A549 (cell line): ENCODE data around the gene FAM131B. TPM values are rescaled to one million over a fixed set of nuclear protein-coding genes. Genes with fewer than 3 reads are reported as not detected.

ENCODE experiments used
- ATAC-seq, 2 experiments: fragments of 200-7000 bp in 1 of 2; fragments of >200 bp in 1 of 2; cut with Nextera tagmentation in 1 of 2; cut with Tn5 transposase in 1 of 2; 3 replicates each; pipeline versions ENCODE4 v1.8.0 to v1.9.1; 2018 to 2020; ENCODE audit warnings: mild to moderate bottlenecking in 1 of 2, moderate library complexity in 1 of 2
- CTCF ChIA-PET: fragments of 300-600 bp; sonication (Branson Sonifier 250); formaldehyde crosslinking; extraction: SDS; loops from one replicate; lab custom pipeline; 2021; ENCODE audit warnings: antibody characterized with exemption, inconsistent platforms; lab: Yijun Ruan, JAX
- POLR2A ChIA-PET: fragments of 350-600 bp; formaldehyde crosslinking; extraction: SDS; loops from one replicate; lab custom pipeline; 2021; ENCODE audit warnings: antibody characterized with exemption, inconsistent platforms; lab: Yijun Ruan, JAX
- DNase-seq, 2 experiments: peaks; one replicate each; pipeline versions ENCODE4 v3.0.0 to v3.0.0-alpha.2; 2011 to 2016; ENCODE audit warnings: low read depth in 1 of 2, low spot score in 1 of 2
- FAIRE-seq: peaks from 2 replicates; lab custom pipeline; 2011; peaks lifted over from hg19 to GRCh38; lab: Jason Lieb, UNC
- H3K27ac ChIP-seq, 2 experiments: fragments of >200 bp; sonication (Bioruptor Twin); formaldehyde crosslinking; 3 replicates each; pipeline ENCODE4 v1.5.1; 2016 to 2017
- H3K4me1 ChIP-seq: fragments of >200 bp; sonication (Bioruptor Twin); formaldehyde crosslinking; 3 replicates; pipeline ENCODE4 v1.6.1; 2016
- H3K4me2 ChIP-seq: fragments of >200 bp; sonication (Bioruptor Twin); formaldehyde crosslinking; 3 replicates; pipeline ENCODE4 v1.6.1; 2016
- H3K4me3 ChIP-seq: fragments of >200 bp; sonication (Bioruptor Twin); formaldehyde crosslinking; 3 replicates; pipeline ENCODE4 v1.5.1; 2016
- H3K9me3 ChIP-seq: fragments of >200 bp; sonication (Bioruptor Twin); formaldehyde crosslinking; 3 replicates; pipeline ENCODE4 v1.6.1; 2016
- ATOH8 ChIP-seq: fragments of 250-450 bp; sonication (Bioruptor Pico); IDR thresholded peaks from 2 replicates; pipeline ENCODE4 v1.5.0; 2020; ENCODE audit warnings: low read depth, mild to moderate bottlenecking, moderate library complexity
- CBX2 ChIP-seq: fragments of 200-600 bp; sonication (generic); IDR thresholded peaks from 2 replicates; pipeline ENCODE4 v1.6.1; 2016; ENCODE audit warnings: low read depth, mild to moderate bottlenecking, borderline replicate concordance
- CBX8 ChIP-seq: fragments of 200-600 bp; sonication (generic); IDR thresholded peaks from 2 replicates; pipeline ENCODE4 v1.6.1; 2016
- CEBPB ChIP-seq, 2 experiments: fragments of >200 bp in 1 of 2; sonication (Bioruptor Twin) in 1 of 2; formaldehyde crosslinking in 1 of 2; IDR thresholded peaks; 2 replicates each; pipeline ENCODE4 v1.6.1; 2012 to 2016
- CHD2 ChIP-seq: fragments of 150-350 bp; IDR thresholded peaks from 2 replicates; pipeline ENCODE4 v1.6.1; 2014; ENCODE audit warnings: low read length; ENCODE audit not compliant: partially characterized antibody
- ELK1 ChIP-seq: fragments of 150-350 bp; IDR thresholded peaks from 2 replicates; pipeline ENCODE4 v1.6.1; 2014; ENCODE audit warnings: low read depth, mild to moderate bottlenecking, low read length
- EP300 ChIP-seq, 2 experiments: fragments of >200 bp; sonication (Bioruptor Twin); formaldehyde crosslinking; IDR thresholded peaks; 2 replicates in 1 of 2; 3 replicates in 1 of 2; pipeline ENCODE4 v1.6.1; 2016 to 2017
- FOXS1 ChIP-seq: fragments of 250-450 bp; sonication (Bioruptor Pico); IDR thresholded peaks from 2 replicates; pipeline ENCODE4 v1.5.0; 2020; ENCODE audit warnings: mild to moderate bottlenecking, moderate library complexity
- GATA3 ChIP-seq: IDR thresholded peaks from 2 replicates; pipeline ENCODE4 v1.6.1; 2012; ENCODE audit warnings: borderline replicate concordance
- HMGXB4 ChIP-seq: fragments of 250-450 bp; sonication (Bioruptor Pico); IDR thresholded peaks from 2 replicates; pipeline ENCODE4 v1.5.0; 2021; ENCODE audit warnings: mild to moderate bottlenecking, moderate library complexity, borderline replicate concordance
- KDM5A ChIP-seq: fragments of 200-600 bp; sonication (generic); IDR thresholded peaks from 2 replicates; pipeline ENCODE4 v1.6.1; 2016; ENCODE audit warnings: antibody characterized with exemption, mild to moderate bottlenecking
- MAFK ChIP-seq: fragments of 450-650 bp; IDR thresholded peaks from 2 replicates; pipeline ENCODE4 v1.6.1; 2014; ENCODE audit not compliant: partially characterized antibody
- MYC ChIP-seq: IDR thresholded peaks from 2 replicates; pipeline ENCODE4 v1.6.1; 2012; ENCODE audit warnings: mild to moderate bottlenecking, inconsistent platforms, low read length, improper control_type of control experiment, borderline replicate concordance
- NFE2L2 ChIP-seq: fragments of 150-350 bp; conservative IDR thresholded peaks from 2 replicates; pipeline ENCODE4 v1.6.1; 2014; ENCODE audit warnings: low read length
- NPAS2 ChIP-seq: fragments of 250-450 bp; sonication (Bioruptor Pico); IDR thresholded peaks from 2 replicates; pipeline ENCODE4 v1.8.0; 2022; ENCODE audit warnings: mild to moderate bottlenecking, moderate library complexity, borderline replicate concordance
- NR3C1 ChIP-seq: fragments of >200 bp; sonication (Bioruptor Twin); formaldehyde crosslinking; IDR thresholded peaks from 3 replicates; pipeline ENCODE4 v1.6.1; 2017
- POLR2A ChIP-seq: IDR thresholded peaks from 2 replicates; pipeline ENCODE4 v1.6.1; 2012; ENCODE audit warnings: mild to moderate bottlenecking, low read length
- POLR2AphosphoS2 ChIP-seq: conservative IDR thresholded peaks from 2 replicates; pipeline ENCODE4 v1.6.1; 2012; ENCODE audit warnings: low read length, improper control_type of control experiment, inconsistent platforms
- SMC3 ChIP-seq: fragments of >200 bp; sonication (Bioruptor Twin); formaldehyde crosslinking; IDR thresholded peaks from 3 replicates; pipeline ENCODE4 v1.6.1; 2018; ENCODE audit warnings: inconsistent platforms
- TP53 ChIP-seq: fragments of 250-450 bp; sonication (Bioruptor Pico); IDR thresholded peaks from 2 replicates; pipeline ENCODE4 v1.5.0; 2021; ENCODE audit warnings: mild to moderate bottlenecking, moderate library complexity
- ZNF302 ChIP-seq: fragments of 250-450 bp; sonication (Bioruptor Pico); IDR thresholded peaks from 2 replicates; pipeline ENCODE4 v1.9.0; 2021; ENCODE audit warnings: inconsistent platforms, mild to moderate bottlenecking, moderate library complexity
- WGBS: methylation state at CpG from one replicate; pipeline ENCODE4 v1.1.6; 2017; ENCODE audit errors: missing lambda C conversion rate; 5-methylcytosine and 5-hydroxymethylcytosine counted together
- polyA plus RNA-seq, 4 experiments: library from polyadenylated mRNA; depleted of rRNA in 3 of 4; stranded (reverse); fragments of >200 nt; fragmentation: RNase III in 1 of 4; extraction: RNeasy Plus Mini Kit Qiagen cat#74134 plus additional on column Dnase treatment in 1 of 4; gene quantifications; 2 replicates in 3 of 4; 3 replicates in 1 of 4; pipeline ENCODE4 v1.2.3, GENCODE V29; 2011 to 2017

FAM131B gene
- polyA plus RNA-seq, 2 of the 4 experiments (the other 2 are of a cell fraction): 0.19 to 0.52 TPM

GRCh38 chr7:143387156-143387975, 24.9 kb upstream of the FAM131B start:
- ATAC-seq (peak; percentile 42 to 56; a peak in 3 of 6 replicates), FAIRE-seq (no peak), DNase-seq (peak in 1 of 2 experiments; percentile 37)
- Histone ChIP-seq H3K4me2 (no peak overlapping the region), H3K27ac (no peak overlapping the region), H3K9me3 (no peaks in the 10 kb centered on the region), H3K4me1 (peaks cover 42% of the 10 kb centered on the region), H3K4me3 (no peak overlapping the region)
- WGBS: 88% methylated on average over 10 of the region's 23 CpGs
- POLR2A ChIA-PET: no interaction called here
- CTCF ChIA-PET: interaction anchor here (1.1 to 3.8 kb wide), 8 partner anchors 7 to 147 kb away, joined by 3 to 20 read pairs (median 6); partner anchors contain the start of gene EPHA1
- TF ChIP-seq SMC3 (no peak), KDM5A (no peak), NPAS2 (CRISPR knock-in tag) (no peak), TP53 (CRISPR knock-in tag) (no peak), POLR2AphosphoS2 (no peak), GATA3 (no peak), POLR2A (no peak)

- Histone ChIP-seq H3K4me1 (peaks cover 39% of the 10 kb centered on the region), H3K4me3 (no peak overlapping the region), H3K27ac (no peak overlapping the region), H3K4me2 (no peak overlapping the region), H3K9me3 (no peaks in the 10 kb centered on the region)
- CTCF ChIA-PET: no interaction called here
- FAIRE-seq (no peak), DNase-seq (no peak), ATAC-seq (no peak)
- TF ChIP-seq ELK1: no peak
- TF ChIP-seq MYC: no peak
- no peak for TF ChIP-seq NFE2L2
- TF ChIP-seq FOXS1 (CRISPR knock-in tag): no peak
- no peak for TF ChIP-seq HMGXB4 (CRISPR knock-in tag)
- no peak for TF ChIP-seq CBX2
- no peak for TF ChIP-seq ZNF302 (CRISPR knock-in tag)
- no peak for TF ChIP-seq TP53 (CRISPR knock-in tag)
- no peak for TF ChIP-seq EP300 (IDR thresholded peaks at IDR 0.05)
- no peak for TF ChIP-seq NR3C1
- no peak for TF ChIP-seq ATOH8 (CRISPR knock-in tag)
- no peak for TF ChIP-seq MAFK
- TF ChIP-seq KDM5A: no peak
- TF ChIP-seq CEBPB (IDR thresholded peaks at IDR 0.05): no peak
- no peak for TF ChIP-seq CHD2
- no peak for TF ChIP-seq CBX8
- 88% methylated on average over 18 of the region's 19 CpGs for WGBS
- POLR2A ChIA-PET: no interaction called here
Observed at GRCh38 chr7:143385891-143386781, 23.6 kb upstream of the FAM131B start.
